IMR-90 (cell line): Measurements from ENCODE around the gene IL11RA. TPM values are rescaled to one million over a fixed set of nuclear protein-coding genes. Genes with fewer than 3 reads are reported as not detected.

Source experiments
- ATAC-seq: fragments of 200-7000 bp; cut with Tn5 transposase; 2 replicates; pipeline ENCODE4 v1.9.1; 2020; ENCODE audit warnings: low read depth, mild to moderate bottlenecking, moderate library complexity
- BruUV-seq: library from RNA; stranded (reverse); fragments of 400-500 nt; replicated peaks from 2 replicates; lab custom pipeline; 2021; lab: Mats Ljungman, UMichigan
- CTCF ChIA-PET: fragments of 300-600 bp; formaldehyde crosslinking; extraction: SDS; loops from one replicate; lab custom pipeline; 2021; ENCODE audit warnings: antibody characterized with exemption; lab: Yijun Ruan, JAX
- POLR2A ChIA-PET: fragments of 300-600 bp; sonication (Branson Sonifier 250); formaldehyde crosslinking; loops from one replicate; lab custom pipeline; 2022; ENCODE audit warnings: antibody characterized with exemption; ENCODE audit not compliant: unreplicated experiment; lab: Charles Lee
- DNase-seq: peaks from one replicate; pipeline ENCODE4 v3.0.0; 2013
- H2AFZ ChIP-seq: replicated peaks from 2 replicates; pipeline ENCODE3; 2013; ENCODE audit warnings: low read length, mild to moderate bottlenecking; ENCODE audit not compliant: poor library complexity
- H2AK5ac ChIP-seq: 2 replicates; pipeline ENCODE4 v1.6.1; 2013; ENCODE audit warnings: low read depth, low read length, inconsistent platforms
- H2AK9ac ChIP-seq: replicated peaks from 2 replicates; pipeline ENCODE3; 2013; ENCODE audit warnings: mild to moderate bottlenecking, low read depth, low read length, moderate library complexity; ENCODE audit not compliant: poor library complexity
- H2BK120ac ChIP-seq: 2 replicates; pipeline ENCODE4 v1.6.1; 2013; ENCODE audit warnings: low read depth, low read length, inconsistent platforms
- H2BK15ac ChIP-seq: 3 replicates; pipeline ENCODE4 v1.6.1; 2013; ENCODE audit warnings: low read depth, low read length, inconsistent platforms
- H2BK20ac ChIP-seq: 2 replicates; pipeline ENCODE4 v1.6.1; 2013; ENCODE audit warnings: low read depth, mild to moderate bottlenecking, inconsistent platforms, low read length, moderate library complexity
- H2BK5ac ChIP-seq: 2 replicates; pipeline ENCODE4 v1.6.1; 2013; ENCODE audit warnings: mild to moderate bottlenecking, low read depth, low read length, inconsistent platforms; ENCODE audit not compliant: poor library complexity, severe bottlenecking
- H3K14ac ChIP-seq: replicated peaks from 2 replicates; pipeline ENCODE4 v1.6.1; 2013; ENCODE audit warnings: low read depth, low read length, inconsistent platforms
- H3K18ac ChIP-seq: 2 replicates; pipeline ENCODE4 v1.6.1; 2013; ENCODE audit warnings: low read depth, low read length, control low read depth
- H3K23ac ChIP-seq: 2 replicates; pipeline ENCODE4 v1.6.1; 2013; ENCODE audit warnings: low read depth, low read length, inconsistent platforms
- H3K27ac ChIP-seq: 2 replicates; pipeline ENCODE4 v1.5.1; 2013; ENCODE audit warnings: mild to moderate bottlenecking, control low read depth, low read length; ENCODE audit not compliant: insufficient read depth
- H3K27me3 ChIP-seq: 2 replicates; pipeline ENCODE4 v1.6.1; 2013; ENCODE audit warnings: low read length; ENCODE audit not compliant: control insufficient read depth, insufficient read depth
- H3K36me3 ChIP-seq: 2 replicates; pipeline ENCODE4 v1.6.1; 2013; ENCODE audit warnings: low read length, mixed read lengths; ENCODE audit not compliant: control insufficient read depth, insufficient read depth
- H3K4ac ChIP-seq: 2 replicates; pipeline ENCODE4 v1.6.1; 2013; ENCODE audit warnings: low read depth, low read length, inconsistent platforms
- H3K4me1 ChIP-seq: 2 replicates; pipeline ENCODE4 v1.6.1; 2013; ENCODE audit warnings: low read length, mixed read lengths; ENCODE audit not compliant: control insufficient read depth, insufficient read depth
- H3K4me2 ChIP-seq: 2 replicates; pipeline ENCODE4 v1.6.1; 2013; ENCODE audit warnings: low read depth, mild to moderate bottlenecking, control low read depth, low read length, moderate library complexity
- H3K4me3 ChIP-seq: 2 replicates; pipeline ENCODE4 v1.5.1; 2013; ENCODE audit warnings: low read depth, mild to moderate bottlenecking, control low read depth, low read length, moderate library complexity; ENCODE audit not compliant: insufficient read depth
- H3K56ac ChIP-seq: 2 replicates; pipeline ENCODE4 v1.6.1; 2013; ENCODE audit warnings: low read length, inconsistent platforms; ENCODE audit not compliant: insufficient read depth; ENCODE audit errors: extremely low read depth
- H3K79me1 ChIP-seq, 2 experiments: 2 replicates each; pipeline ENCODE4 v1.6.1; 2013; ENCODE audit warnings: low read length in 2 of 2, inconsistent platforms in 1 of 2, low read depth in 1 of 2
- H3K9ac ChIP-seq: 2 replicates; pipeline ENCODE4 v1.6.1; 2013; ENCODE audit warnings: low read depth, low read length, control low read depth
- H3K9me1 ChIP-seq: 2 replicates; pipeline ENCODE4 v1.6.1; 2013; ENCODE audit warnings: low read length, inconsistent platforms; ENCODE audit not compliant: insufficient read depth
- H3K9me3 ChIP-seq: 2 replicates; pipeline ENCODE4 v1.6.1; 2013; ENCODE audit warnings: low read length; ENCODE audit not compliant: control insufficient read depth, insufficient read depth
- H4K20me1 ChIP-seq: 2 replicates; pipeline ENCODE4 v1.6.1; 2013; ENCODE audit warnings: low read length, inconsistent platforms; ENCODE audit not compliant: insufficient read depth
- H4K5ac ChIP-seq: 2 replicates; pipeline ENCODE4 v1.6.1; 2013; ENCODE audit warnings: mild to moderate bottlenecking, low read depth, low read length, control low read depth
- H4K8ac ChIP-seq, 2 experiments: 2 replicates each; pipeline ENCODE4 v1.6.1; 2013; ENCODE audit warnings: low read depth in 2 of 2, low read length in 2 of 2, control low read depth in 1 of 2, inconsistent platforms in 1 of 2
- H4K91ac ChIP-seq: 2 replicates; pipeline ENCODE4 v1.6.1; 2013; ENCODE audit warnings: low read depth, low read length, inconsistent platforms; ENCODE audit not compliant: insufficient read depth
- BHLHE40 ChIP-seq: fragments of 150-350 bp; IDR thresholded peaks from 2 replicates; pipeline ENCODE4 v1.6.1; 2016; ENCODE audit warnings: mild to moderate bottlenecking, low read depth, low read length
- CEBPB ChIP-seq: IDR thresholded peaks from 2 replicates; pipeline ENCODE4 v1.6.1; 2012; ENCODE audit warnings: low read depth, low read length, improper control_type of control experiment
- CHD1 ChIP-seq: IDR thresholded peaks from 2 replicates; pipeline ENCODE4 v1.6.1; 2012; ENCODE audit warnings: low read depth, low read length, improper control_type of control experiment
- CTCF ChIP-seq: conservative IDR thresholded peaks from 2 replicates; pipeline ENCODE4 v1.5.1; 2012; ENCODE audit warnings: mild to moderate bottlenecking, low read depth, low read length, improper control_type of control experiment
- ELK1 ChIP-seq: fragments of 150-350 bp; IDR thresholded peaks from 2 replicates; pipeline ENCODE4 v1.6.1; 2016; ENCODE audit warnings: low read depth, mild to moderate bottlenecking, low read length, moderate library complexity, borderline replicate concordance
- FOS ChIP-seq: fragments of 150-350 bp; IDR thresholded peaks from 2 replicates; pipeline ENCODE4 v1.6.1; 2016; ENCODE audit warnings: low read depth, low read length
- MAFK ChIP-seq: IDR thresholded peaks from 2 replicates; pipeline ENCODE4 v1.6.1; 2012; ENCODE audit warnings: low read depth, low read length, improper control_type of control experiment
- MAZ ChIP-seq: IDR thresholded peaks from 2 replicates; pipeline ENCODE4 v1.6.1; 2012; ENCODE audit warnings: low read depth, mild to moderate bottlenecking, low read length, improper control_type of control experiment, moderate library complexity, borderline replicate concordance
- MXI1 ChIP-seq: IDR thresholded peaks from 2 replicates; pipeline ENCODE4 v1.6.1; 2012; ENCODE audit warnings: low read depth, mild to moderate bottlenecking, low read length, moderate library complexity, borderline replicate concordance
- NFE2L2 ChIP-seq: fragments of 150-350 bp; IDR thresholded peaks from 2 replicates; pipeline ENCODE4 v1.6.1; 2016; ENCODE audit warnings: low read depth, mild to moderate bottlenecking, low read length
- POLR2A ChIP-seq: IDR thresholded peaks from 2 replicates; pipeline ENCODE4 v1.6.1; 2012; ENCODE audit warnings: mild to moderate bottlenecking, low read depth, low read length
- RAD21 ChIP-seq: IDR thresholded peaks from 2 replicates; pipeline ENCODE4 v1.6.1; 2012; ENCODE audit warnings: low read length, improper control_type of control experiment
- RCOR1 ChIP-seq: IDR thresholded peaks from 2 replicates; pipeline ENCODE4 v1.6.1; 2012; ENCODE audit warnings: mild to moderate bottlenecking, low read length, improper control_type of control experiment; ENCODE audit not compliant: insufficient replicate concordance
- RFX5 ChIP-seq: IDR thresholded peaks from 2 replicates; pipeline ENCODE4 v1.8.0; 2012; ENCODE audit warnings: low read depth, mild to moderate bottlenecking, low read length, moderate library complexity
- SMC3 ChIP-seq: fragments of 150-350 bp; IDR thresholded peaks from 2 replicates; pipeline ENCODE4 v1.6.1; 2016; ENCODE audit warnings: low read depth, mild to moderate bottlenecking, antibody characterized with exemption, low read length, moderate library complexity
- USF2 ChIP-seq: fragments of 150-350 bp; IDR thresholded peaks from 2 replicates; pipeline ENCODE4 v1.6.1; 2017; ENCODE audit warnings: mild to moderate bottlenecking, antibody characterized with exemption, low read length, low read depth
- WGBS, 2 experiments: methylation state at CpG; one replicate each; pipeline versions ENCODE4 v1.1.5 to v1.1.7; 2013; ENCODE audit warnings: missing lambda C conversion rate in 2 of 2; ENCODE audit not compliant: insufficient read length in 1 of 2; ENCODE audit errors: extremely low coverage in 2 of 2; 5-methylcytosine and 5-hydroxymethylcytosine counted together
- dilution Hi-C: fragments of 300-500 bp; cut with HindIII; formaldehyde crosslinking; loops from one replicate; pipeline ENCODE4 v1.14.3; 2018; ENCODE audit warnings: low sequenced_read_pairs; ENCODE audit not compliant: unreplicated experiment
- in situ Hi-C: fragments of 300-500 bp; cut with MboI; formaldehyde crosslinking; loops from 3 replicates; pipeline ENCODE4 v1.14.3; 2019; ENCODE audit warnings: low sequenced_read_pairs, inconsistent platforms, mixed read lengths
- intact Hi-C: fragments of 100-400 bp; cut with micrococcal nuclease; formaldehyde crosslinking; loops from 2 replicates; pipeline ENCODE4 v1.10.0; 2022
- polyA plus RNA-seq, 3 experiments: library from polyadenylated mRNA; depleted of rRNA; stranded (reverse); fragments of >200 nt; gene quantifications; 2 replicates each; pipeline ENCODE4 v1.2.3, GENCODE V29; 2012; ENCODE audit warnings: low replicate concordance in 1 of 3
- total RNA-seq: library from RNA; depleted of rRNA; stranded (reverse); fragments of >200 nt; gene quantifications from 2 replicates; pipeline ENCODE4 v1.2.3, GENCODE V29; 2012

The IL11RA gene
- total and polyA plus RNA-seq, 2 of the 4 experiments (the other 2 are of a cell fraction) = 8.2 to 15.9 TPM

GRCh38 chr9:34659592-34660253 is 7.7 kb downstream of the IL11RA start:
- H3K27ac ChIP-seq = no peak overlapping the region
- ChIA-PET POLR2A (no interaction called here), CTCF (interaction anchor here (1.1 kb wide), 1 partner anchor 43 kb away, joined by 4 read pairs; no protein-coding TSS in a partner anchor)
- ATAC-seq (no peak), DNase-seq (peak; percentile 55)
- H3K36me3 ChIP-seq = peaks cover 4% of the 10 kb centered on the region; the same call in 1 of the 2 replicates
- no peak overlapping the region for H3K4ac ChIP-seq
- no peaks in the 10 kb centered on the region; a peak in 1 of 4 replicates for H3K79me1 ChIP-seq
- H4K91ac ChIP-seq = no peak overlapping the region
- H3K4me2 ChIP-seq = no peak overlapping the region
- no TSS peak for BruUV-seq
- H3K27me3 ChIP-seq = no peaks in the 10 kb centered on the region
- H3K4me3 ChIP-seq = no peak overlapping the region
- H2AK5ac ChIP-seq = no peak overlapping the region
- peaks cover 10% of the 10 kb centered on the region; the same call in 1 of the 2 replicates for H3K9me1 ChIP-seq
- H2AFZ ChIP-seq = no peak overlapping the region
- in situ Hi-C loops = no loop called here
- H4K5ac ChIP-seq = no peak overlapping the region
- peaks cover 1% of the 10 kb centered on the region; the same call in 1 of the 2 replicates for H3K4me1 ChIP-seq
- H2BK15ac ChIP-seq = no peak overlapping the region
- H2BK20ac ChIP-seq = no peak overlapping the region
- TF ChIP-seq MAFK (no peak), MXI1 (no peak), USF2 (no peak), SMC3 (no peak), RAD21 (no peak), CTCF (no peak), RFX5 (no peak), CEBPB (no peak), CHD1 (no peak), MAZ (no peak), FOS (no peak), RCOR1 (no peak), POLR2A (no peak), NFE2L2 (no peak), BHLHE40 (no peak), ELK1 (no peak)
- H4K8ac ChIP-seq = no peak overlapping the region
- H2BK120ac ChIP-seq = no peak overlapping the region
- dilution Hi-C loops = no loop called here
- H3K9me3 ChIP-seq = no peaks in the 10 kb centered on the region
- no peak overlapping the region for H3K18ac ChIP-seq
- intact Hi-C loops = no loop called here
- no peak overlapping the region for H3K23ac ChIP-seq
- H2AK9ac ChIP-seq = peak overlapping the region; percentile 7
- WGBS, 2 experiments = 100% methylated on average over 1 of the region's 8 CpGs; no CpG with 5 or more reads in 1 of the 2 experiments
- H3K14ac ChIP-seq = no peak overlapping the region
- H3K56ac ChIP-seq = no peak overlapping the region
- no peak overlapping the region for H2BK5ac ChIP-seq
- no peak overlapping the region for H3K9ac ChIP-seq
- H4K20me1 ChIP-seq = no peaks in the 10 kb centered on the region
